SK-N-DZ (cell line): ENCODE results near the gene CNTNAP2.

Experiments used
- DNase-seq: peaks from one replicate; pipeline ENCODE4 v3.0.0-alpha.2; 2015; ENCODE audit warnings: low spot score

CNTNAP2 gene

GRCh38 chr7:147636553-147636952 is 1520.0 kb downstream of the CNTNAP2 start:
- no peak for DNase-seq

GRCh38 chr7:147638566-147638965 is 1522.0 kb downstream of the CNTNAP2 start:
- DNase-seq: no peak

GRCh38 chr7:147639037-147639436 is 1522.4 kb downstream of the CNTNAP2 start:
- DNase-seq: no peak

- no peak for DNase-seq
Measured at GRCh38 chr7:147639751-147640150, 1523.2 kb downstream of the CNTNAP2 start.

GRCh38 chr7:147640821-147641220 is 1524.2 kb downstream of the CNTNAP2 start:
- DNase-seq: no peak

GRCh38 chr7:147646568-147646967 is 1530.0 kb downstream of the CNTNAP2 start:
- DNase-seq: no peak

GRCh38 chr7:147650991-147651390 is 1534.4 kb downstream of the CNTNAP2 start:
- no peak for DNase-seq

GRCh38 chr7:147651601-147652000 is 1535.0 kb downstream of the CNTNAP2 start:
- no peak for DNase-seq

GRCh38 chr7:147653456-147653855 is 1536.9 kb downstream of the CNTNAP2 start:
- no peak for DNase-seq

GRCh38 chr7:147658392-147658967 is 1541.9 kb downstream of the CNTNAP2 start:
- no peak for DNase-seq

GRCh38 chr7:147659036-147659995 is 1542.7 kb downstream of the CNTNAP2 start:
- no peak for DNase-seq

- DNase-seq: no peak
Measured at GRCh38 chr7:147664541-147664940, 1547.9 kb downstream of the CNTNAP2 start.

- no peak for DNase-seq
Measured at GRCh38 chr7:147670759-147671158, 1554.2 kb downstream of the CNTNAP2 start.

GRCh38 chr7:147674705-147675104 is 1558.1 kb downstream of the CNTNAP2 start:
- no peak for DNase-seq

- DNase-seq: peak; percentile 69
Measured at GRCh38 chr7:147678943-147679342, 1562.3 kb downstream of the CNTNAP2 start.

GRCh38 chr7:147681530-147681929 is 1564.9 kb downstream of the CNTNAP2 start:
- no peak for DNase-seq

GRCh38 chr7:147700702-147701101 is 1584.1 kb downstream of the CNTNAP2 start:
- no peak for DNase-seq

- no peak for DNase-seq
Measured at GRCh38 chr7:147707926-147708325, 1591.3 kb downstream of the CNTNAP2 start.

GRCh38 chr7:147708871-147709270 is 1592.3 kb downstream of the CNTNAP2 start:
- DNase-seq: peak; percentile 9

GRCh38 chr7:147711447-147711846 is 1594.8 kb downstream of the CNTNAP2 start:
- no peak for DNase-seq

- peak; percentile 85 for DNase-seq
Measured at GRCh38 chr7:147721962-147722830, 1605.6 kb downstream of the CNTNAP2 start.

- DNase-seq: no peak
Measured at GRCh38 chr7:147723536-147723935, 1606.9 kb downstream of the CNTNAP2 start.
